GM18502 (cell line): ENCODE measurements around the gene SH3BP5L.
A peak's percentile ranks its signal among the peaks of the same experiment; 100 is the strongest.
"Not testable (repeated sequence)": the region's sequence is repeated elsewhere in the genome, so short reads cannot be mapped to it uniquely, and the experiment has no call there.

Source experiments
- ATAC-seq: cut with Tn5 transposase; IDR thresholded peaks from one replicate; pipeline ENCODE4 v1.9.1; 2021; ENCODE audit warnings: mild to moderate bottlenecking; ENCODE audit not compliant: unreplicated experiment, poor library complexity

The SH3BP5L gene

GRCh38 chr1:248813546-248813945 is 12.2 kb downstream of the SH3BP5L start:
- ATAC-seq, result no peak

- ATAC-seq, result no peak
Observed at GRCh38 chr1:248812736-248813425, 12.8 kb downstream of the SH3BP5L start.

GRCh38 chr1:248811514-248812490 is 13.9 kb downstream of the SH3BP5L start:
- ATAC-seq, result no peak

- no peak for ATAC-seq
Observed at GRCh38 chr1:248810727-248811513, 14.8 kb downstream of the SH3BP5L start.

- ATAC-seq, result no peak
Observed at GRCh38 chr1:248810000-248810726, 15.6 kb downstream of the SH3BP5L start.

- no peak for ATAC-seq
Observed at GRCh38 chr1:248808876-248809275, 16.8 kb downstream of the SH3BP5L start.

- peak; percentile 63 for ATAC-seq
Observed at GRCh38 chr1:248807067-248807737, 18.5 kb downstream of the SH3BP5L start.

GRCh38 chr1:248805876-248806275 is 19.8 kb downstream of the SH3BP5L start:
- no peak for ATAC-seq

- ATAC-seq, result peak; percentile 88
Observed at GRCh38 chr1:248804771-248805681, 20.7 kb downstream of the SH3BP5L start.

- ATAC-seq, result not testable (repeated sequence)
Observed at GRCh38 chr1:248803501-248803900, 22.2 kb downstream of the SH3BP5L start.

GRCh38 chr1:248802454-248802853 is 23.3 kb downstream of the SH3BP5L start:
- no peak for ATAC-seq

GRCh38 chr1:248800459-248800858 is 25.3 kb downstream of the SH3BP5L start:
- no peak for ATAC-seq

- no peak for ATAC-seq
Observed at GRCh38 chr1:248798791-248799190, 26.9 kb downstream of the SH3BP5L start.

- not testable (repeated sequence) for ATAC-seq
Observed at GRCh38 chr1:248794663-248795062, 31.1 kb downstream of the SH3BP5L start.

GRCh38 chr1:248793592-248793991 is 32.1 kb downstream of the SH3BP5L start:
- peak; percentile 91 for ATAC-seq

- peak; percentile 36 for ATAC-seq
Observed at GRCh38 chr1:248792342-248792741, 33.4 kb downstream of the SH3BP5L start.

- no peak for ATAC-seq
Observed at GRCh38 chr1:248791010-248791409, 34.7 kb downstream of the SH3BP5L start.

GRCh38 chr1:248790456-248790855 is 35.3 kb downstream of the SH3BP5L start:
- no peak for ATAC-seq
